ENCODE results near the gene RAB17.

Gene RAB17

DNA sequence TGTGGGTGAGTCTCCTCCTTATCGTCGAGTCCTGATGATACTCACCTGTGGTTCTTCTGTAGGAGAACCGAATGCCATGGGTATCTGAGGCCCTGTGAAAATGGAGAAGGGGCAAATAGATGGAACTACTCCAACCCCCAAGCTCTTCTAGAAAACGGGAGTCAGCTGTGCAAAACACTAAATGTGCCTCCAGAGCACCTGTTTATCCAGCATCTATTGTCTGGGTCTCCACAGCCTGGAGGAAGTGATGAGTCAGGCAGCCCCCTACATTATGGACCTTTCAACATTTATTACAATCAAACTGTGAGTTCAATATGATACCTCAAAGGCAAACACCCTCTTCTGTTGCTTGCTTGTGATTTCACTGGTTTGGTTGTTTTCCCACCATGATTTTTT, 27.1 kb upstream of the RAB17 start:
- CTCF ChIA-PET, result no interaction called here

DNA sequence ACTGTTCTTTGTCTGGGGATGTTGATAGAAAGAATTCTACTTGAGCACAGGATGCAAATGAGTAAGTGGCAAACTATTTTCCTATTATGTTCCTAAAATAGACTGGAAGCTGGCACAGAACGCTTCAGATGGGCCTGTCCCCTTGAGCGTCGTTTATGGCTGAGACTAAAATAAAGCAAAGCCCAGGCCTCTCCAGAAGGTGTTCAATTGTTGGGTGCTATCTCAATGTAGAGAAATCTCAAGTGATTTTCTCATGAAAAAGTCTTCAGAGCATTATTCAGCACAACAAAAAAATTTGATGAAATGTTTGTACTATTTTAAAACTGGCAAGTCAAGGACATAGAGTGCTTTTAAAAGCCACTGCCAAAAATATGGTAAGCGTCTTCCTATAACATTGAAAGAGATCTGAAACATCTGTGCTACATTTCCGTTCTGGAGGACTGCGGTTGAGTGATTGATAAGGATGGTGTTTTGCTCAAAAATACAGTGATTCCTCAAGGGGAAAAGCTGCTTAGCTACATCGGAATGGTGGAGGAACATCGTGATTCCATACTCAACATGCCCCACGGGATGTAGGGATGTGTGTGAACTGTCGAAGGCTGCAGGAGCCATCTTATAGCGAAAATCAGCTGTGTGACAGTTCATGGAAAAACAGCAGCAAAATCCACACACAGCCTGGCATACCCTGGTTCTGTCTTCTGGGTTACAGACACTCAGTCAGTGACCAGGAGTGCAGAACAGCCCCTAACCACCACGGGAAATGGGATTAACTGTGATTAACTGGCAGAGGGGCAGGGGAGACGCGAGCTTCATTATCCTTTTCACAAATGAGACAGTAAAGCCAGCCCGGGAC, 26.4 kb upstream of the RAB17 start:
- CTCF ChIA-PET, result no interaction called here
- POLR2A ChIA-PET, result no interaction called here
- no peak for TF ChIP-seq NFRKB (IDR thresholded peaks at IDR 0.05)
- TF ChIP-seq, protein P1, sequence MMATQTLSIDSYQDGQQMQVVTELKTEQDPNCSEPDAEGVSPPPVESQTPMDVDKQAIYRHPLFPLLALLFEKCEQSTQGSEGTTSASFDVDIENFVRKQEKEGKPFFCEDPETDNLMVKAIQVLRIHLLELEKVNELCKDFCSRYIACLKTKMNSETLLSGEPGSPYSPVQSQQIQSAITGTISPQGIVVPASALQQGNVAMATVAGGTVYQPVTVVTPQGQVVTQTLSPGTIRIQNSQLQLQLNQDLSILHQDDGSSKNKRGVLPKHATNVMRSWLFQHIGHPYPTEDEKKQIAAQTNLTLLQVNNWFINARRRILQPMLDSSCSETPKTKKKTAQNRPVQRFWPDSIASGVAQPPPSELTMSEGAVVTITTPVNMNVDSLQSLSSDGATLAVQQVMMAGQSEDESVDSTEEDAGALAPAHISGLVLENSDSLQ (IDR thresholded peaks at IDR 0.05), result no peak
- no peak for TF ChIP-seq FOXA1 (IDR thresholded peaks at IDR 0.05)
- TF ChIP-seq SP1 (IDR thresholded peaks at IDR 0.05), result no peak
- TF ChIP-seq HDGF (IDR thresholded peaks at IDR 0.05; ENCODE audit: borderline replicate concordance), result no peak
- TF ChIP-seq ELF4 (IDR thresholded peaks at IDR 0.05), result no peak
- no peak for TF ChIP-seq FOXM1 (IDR thresholded peaks at IDR 0.05; ENCODE audit: borderline replicate concordance)
- TF ChIP-seq FOXK2 (IDR thresholded peaks at IDR 0.05), result no peak
- TF ChIP-seq L3MBTL2 (conservative IDR thresholded peaks at IDR 0.05), result no peak
- TF ChIP-seq TARDBP (IDR thresholded peaks at IDR 0.05), result no peak
- DNase-seq (ENCODE audit: extremely low spot score), result no peak

More for the DNA sequence above, 27.1 kb upstream of the RAB17 start:
- DNase-seq (ENCODE audit: extremely low spot score), result no peak
- TF ChIP-seq CTBP1 (IDR thresholded peaks at IDR 0.05; ENCODE audit: borderline replicate concordance) (no peak), FOXK2 (IDR thresholded peaks at IDR 0.05) (no peak), SUZ12 (IDR thresholded peaks at IDR 0.05) (no peak), ELF4 (IDR thresholded peaks at IDR 0.05) (no peak), TARDBP (IDR thresholded peaks at IDR 0.05) (no peak), FOXM1 (IDR thresholded peaks at IDR 0.05; ENCODE audit: borderline replicate concordance) (no peak), SP1 (IDR thresholded peaks at IDR 0.05) (no peak), HDGF (IDR thresholded peaks at IDR 0.05; ENCODE audit: borderline replicate concordance) (no peak), ZNF384 (IDR thresholded peaks at IDR 0.05) (no peak), ARNT (IDR thresholded peaks at IDR 0.05) (no peak), BHLHE40 (IDR thresholded peaks at IDR 0.05; ENCODE audit: borderline replicate concordance) (no peak), FOXA1 (IDR thresholded peaks at IDR 0.05) (no peak), L3MBTL2 (conservative IDR thresholded peaks at IDR 0.05) (no peak), NFRKB (IDR thresholded peaks at IDR 0.05) (no peak), LEF1 (IDR thresholded peaks at IDR 0.05; ENCODE audit: borderline replicate concordance) (no peak)
- TF ChIP-seq, protein P1 (IDR thresholded peaks at IDR 0.05), result no peak
- POLR2A ChIA-PET, result no interaction called here

DNA sequence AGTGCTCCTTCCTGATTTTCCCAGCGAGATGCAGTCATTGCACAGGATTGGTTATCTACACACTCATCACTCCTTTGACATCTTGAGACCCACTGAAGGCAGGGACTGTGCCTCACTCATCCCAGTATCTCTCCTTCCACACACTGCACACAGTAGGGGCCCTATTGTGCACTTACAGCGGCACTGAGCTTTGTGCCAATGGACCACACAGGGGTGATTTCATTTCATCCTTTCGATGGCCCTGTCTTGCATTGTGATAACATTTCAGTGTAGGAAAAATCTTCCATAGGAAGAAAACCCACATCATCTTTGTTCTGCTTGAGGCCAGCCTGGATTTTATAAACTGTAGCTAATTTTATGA, 25.8 kb upstream of the RAB17 start:
- TF ChIP-seq FOXA1 (IDR thresholded peaks at IDR 0.05) (no peak), LEF1 (IDR thresholded peaks at IDR 0.05; ENCODE audit: borderline replicate concordance) (no peak), ZNF384 (IDR thresholded peaks at IDR 0.05) (no peak), CTBP1 (IDR thresholded peaks at IDR 0.05; ENCODE audit: borderline replicate concordance) (no peak), NFRKB (IDR thresholded peaks at IDR 0.05) (no peak), L3MBTL2 (conservative IDR thresholded peaks at IDR 0.05) (no peak), SP1 (IDR thresholded peaks at IDR 0.05) (no peak), SUZ12 (IDR thresholded peaks at IDR 0.05) (no peak), BHLHE40 (IDR thresholded peaks at IDR 0.05; ENCODE audit: borderline replicate concordance) (no peak), ELF4 (IDR thresholded peaks at IDR 0.05) (no peak), TARDBP (IDR thresholded peaks at IDR 0.05) (no peak)
- DNase-seq (ENCODE audit: extremely low spot score), result no peak
- POLR2A ChIA-PET, result no interaction called here
- CTCF ChIA-PET, result no interaction called here

DNA sequence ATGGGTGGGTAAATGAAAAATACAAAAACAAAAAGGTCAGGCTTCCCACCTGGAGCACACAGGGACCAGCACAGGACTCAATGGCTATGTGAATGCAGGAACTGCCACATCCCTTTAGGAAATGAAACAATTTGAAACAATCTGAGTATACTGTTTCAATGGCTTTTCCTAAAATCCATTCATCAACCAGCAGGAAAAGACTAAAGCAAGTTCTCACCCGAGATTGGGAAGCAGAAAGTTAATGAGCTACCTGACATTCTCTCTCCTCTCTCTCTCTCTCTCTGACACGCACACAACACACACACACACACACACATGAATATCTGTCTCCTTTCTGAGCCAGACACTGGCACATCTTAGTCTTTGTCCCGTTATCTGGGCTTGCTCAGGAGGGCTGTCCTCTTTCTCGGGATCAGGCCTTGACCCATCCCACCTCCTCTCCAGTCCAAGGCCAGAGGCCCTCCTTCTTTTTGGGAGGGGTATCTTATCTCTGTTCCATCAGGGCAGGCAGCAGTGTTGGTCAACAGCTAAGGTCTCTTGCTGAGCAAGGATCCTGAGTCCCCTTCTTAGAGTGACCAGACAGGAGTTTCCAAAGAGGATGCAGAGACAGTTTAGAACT, 25.2 kb upstream of the RAB17 start:
- DNase-seq (ENCODE audit: extremely low spot score), result no peak
- ChIA-PET POLR2A (no interaction called here), CTCF (no interaction called here)
- TF ChIP-seq CTBP1 (IDR thresholded peaks at IDR 0.05; ENCODE audit: borderline replicate concordance), result no peak
- no peak for TF ChIP-seq SUZ12 (IDR thresholded peaks at IDR 0.05)
- no peak for TF ChIP-seq ARNT (IDR thresholded peaks at IDR 0.05)
- TF ChIP-seq L3MBTL2 (conservative IDR thresholded peaks at IDR 0.05), result no peak
- no peak for TF ChIP-seq FOXK2 (IDR thresholded peaks at IDR 0.05)
- TF ChIP-seq TARDBP (IDR thresholded peaks at IDR 0.05), result no peak
- no peak for TF ChIP-seq ELF4 (IDR thresholded peaks at IDR 0.05)
- no peak for TF ChIP-seq FOXM1 (IDR thresholded peaks at IDR 0.05; ENCODE audit: borderline replicate concordance)
- no peak for TF ChIP-seq HDGF (IDR thresholded peaks at IDR 0.05; ENCODE audit: borderline replicate concordance)
- TF ChIP-seq NFRKB (IDR thresholded peaks at IDR 0.05), result no peak
- TF ChIP-seq ZNF384 (IDR thresholded peaks at IDR 0.05), result no peak
- TF ChIP-seq FOXA1 (IDR thresholded peaks at IDR 0.05), result no peak
- TF ChIP-seq BHLHE40 (IDR thresholded peaks at IDR 0.05; ENCODE audit: borderline replicate concordance), result no peak
- no peak for TF ChIP-seq LEF1 (IDR thresholded peaks at IDR 0.05; ENCODE audit: borderline replicate concordance)

DNA sequence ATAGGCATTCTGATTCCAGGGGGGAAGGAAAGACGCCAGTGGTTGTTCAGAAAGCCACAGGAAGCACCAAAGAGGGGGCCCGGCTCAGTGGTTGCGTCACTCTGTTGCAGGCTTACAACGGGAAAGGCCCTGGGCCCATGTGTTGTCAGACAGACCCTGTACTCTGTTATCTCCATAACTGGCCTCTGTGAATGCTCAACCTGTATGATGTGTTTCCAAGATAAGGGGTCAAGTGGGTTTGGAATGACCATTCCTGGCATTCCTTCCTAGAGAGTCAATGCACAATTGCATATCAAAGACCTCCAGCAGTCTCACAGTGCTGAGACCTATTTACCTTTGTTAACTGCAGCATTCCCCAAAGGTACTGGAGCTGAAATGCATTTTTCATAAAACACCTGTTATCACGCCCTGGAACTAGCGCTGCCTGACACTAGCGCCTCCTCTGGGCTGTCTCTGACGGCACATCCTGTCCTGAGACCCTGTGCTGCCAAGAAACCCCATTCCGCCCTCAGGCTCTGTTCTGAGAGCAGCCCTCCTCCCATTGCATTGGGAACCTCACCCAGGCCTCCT, 23.7 kb upstream of the RAB17 start:
- ChIA-PET POLR2A (no interaction called here), CTCF (no interaction called here)
- TF ChIP-seq ARNT (IDR thresholded peaks at IDR 0.05) (no peak), FOXK2 (IDR thresholded peaks at IDR 0.05) (no peak), BHLHE40 (IDR thresholded peaks at IDR 0.05; ENCODE audit: borderline replicate concordance) (no peak), FOXM1 (IDR thresholded peaks at IDR 0.05; ENCODE audit: borderline replicate concordance) (no peak), FOXA1 (IDR thresholded peaks at IDR 0.05) (no peak), SP1 (IDR thresholded peaks at IDR 0.05) (no peak), CTBP1 (IDR thresholded peaks at IDR 0.05; ENCODE audit: borderline replicate concordance) (no peak), NFRKB (IDR thresholded peaks at IDR 0.05) (no peak), HDGF (IDR thresholded peaks at IDR 0.05; ENCODE audit: borderline replicate concordance) (no peak), ELF4 (IDR thresholded peaks at IDR 0.05) (no peak)
- TF ChIP-seq, protein P1 (IDR thresholded peaks at IDR 0.05), result no peak
- no peak for DNase-seq (ENCODE audit: extremely low spot score)
